Measurements from ENCODE around the gene SMG1.

Gene SMG1

GRCh38 chr16:18832613-18833012, 93.6 kb downstream of the SMG1 start:
- H3K9me3 ChIP-seq (ENCODE audit: control insufficient read depth, insufficient read depth, low read length), result no peaks in the 10 kb centered on the region
- H3K9me2 ChIP-seq (replicated peaks; ENCODE audit: control insufficient read depth, low read length), result no peaks in the 10 kb centered on the region
- H3K79me2 ChIP-seq (ENCODE audit: control insufficient read depth, low read length), result no peaks in the 10 kb centered on the region
- H3F3A ChIP-seq (ENCODE audit: control insufficient read depth, insufficient read depth), result peaks cover 4% of the 10 kb centered on the region
- TF ChIP-seq EZH2phosphoT487 (IDR thresholded peaks at IDR 0.05; ENCODE audit: borderline replicate concordance, low read length), result no peak
- no peak for TF ChIP-seq CTCF (IDR thresholded peaks at IDR 0.05; ENCODE audit: low read depth, low read length, poor library complexity, severe bottlenecking)
- H3K27me3 ChIP-seq (ENCODE audit: control insufficient read depth, low read length), result no peaks in the 10 kb centered on the region
- no peak overlapping the region for H3K4me3 ChIP-seq (ENCODE audit: low read length)
- H4K20me1 ChIP-seq (ENCODE audit: control insufficient read depth, insufficient read depth, low read depth, low read length), result no peaks in the 10 kb centered on the region
- peaks cover 95% of the 10 kb centered on the region for H3K36me3 ChIP-seq (ENCODE audit: control insufficient read depth, low read length)
- H3K27ac ChIP-seq (ENCODE audit: low read depth, low read length), result no peak overlapping the region
- no peaks in the 10 kb centered on the region for H3K4me1 ChIP-seq (ENCODE audit: control insufficient read depth, low read length)
- H3K4me2 ChIP-seq (ENCODE audit: low read length), result no peak overlapping the region

DNA sequence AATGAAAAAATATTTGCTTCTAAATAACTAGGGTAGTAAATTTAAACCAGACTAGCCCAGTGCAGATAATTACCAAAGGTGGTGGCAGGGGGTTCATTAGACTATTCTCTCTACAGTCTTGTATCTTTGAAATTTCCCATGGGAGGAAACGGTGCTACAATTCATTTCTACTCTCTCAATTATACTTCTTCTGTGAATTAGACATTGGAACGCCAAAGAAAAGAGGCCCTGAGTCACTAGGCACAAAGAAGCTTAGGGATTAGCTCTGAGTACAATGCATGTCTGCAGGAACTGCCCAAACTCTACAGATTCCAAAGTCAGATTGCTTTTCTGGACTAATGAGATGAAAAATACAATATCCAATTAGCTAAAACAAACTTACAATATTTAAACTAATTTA, 94.2 kb downstream of the SMG1 start:
- Histone ChIP-seq H3K27ac (ENCODE audit: low read depth, low read length) (no peak overlapping the region), H3K27me3 (ENCODE audit: control insufficient read depth, low read length) (no peaks in the 10 kb centered on the region), H3F3A (ENCODE audit: control insufficient read depth, insufficient read depth) (peaks cover 2% of the 10 kb centered on the region; the same call in 1 of the 2 replicates), H3K4me2 (ENCODE audit: low read length) (no peak overlapping the region), H3K9me2 (replicated peaks; ENCODE audit: control insufficient read depth, low read length) (no peaks in the 10 kb centered on the region), H3K9me3 (ENCODE audit: control insufficient read depth, insufficient read depth, low read length) (no peaks in the 10 kb centered on the region), H3K4me1 (ENCODE audit: control insufficient read depth, low read length) (no peaks in the 10 kb centered on the region), H4K20me1 (ENCODE audit: control insufficient read depth, insufficient read depth, low read depth, low read length) (no peaks in the 10 kb centered on the region), H3K4me3 (ENCODE audit: low read length) (no peak overlapping the region), H3K79me2 (ENCODE audit: control insufficient read depth, low read length) (no peaks in the 10 kb centered on the region), H3K36me3 (ENCODE audit: control insufficient read depth, low read length) (peaks cover 91% of the 10 kb centered on the region)
- TF ChIP-seq EZH2phosphoT487 (IDR thresholded peaks at IDR 0.05; ENCODE audit: borderline replicate concordance, low read length) (no peak), CTCF (IDR thresholded peaks at IDR 0.05; ENCODE audit: low read depth, low read length, poor library complexity, severe bottlenecking) (no peak)

DNA sequence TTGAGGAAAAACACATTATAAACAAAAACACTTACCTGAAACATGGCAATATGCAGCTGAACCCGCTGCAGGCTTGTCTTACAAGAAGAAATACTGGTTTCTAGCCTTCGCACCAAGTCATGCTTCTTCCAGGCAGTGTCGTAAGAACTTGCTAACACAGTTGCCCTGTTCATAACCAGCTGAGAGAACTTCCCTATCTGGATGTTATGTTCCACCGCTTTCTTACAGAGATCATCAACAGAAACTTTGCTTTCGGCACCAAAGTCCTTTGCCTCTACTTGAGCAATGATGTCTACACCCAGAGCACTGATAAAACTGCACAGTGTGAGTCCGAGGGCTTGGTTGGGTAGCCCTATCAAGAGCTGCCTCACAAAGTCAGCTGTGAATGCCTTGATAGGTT, 97.0 kb downstream of the SMG1 start:
- H3K4me3 ChIP-seq (ENCODE audit: low read length), result no peak overlapping the region
- no peak overlapping the region for H3K27ac ChIP-seq (ENCODE audit: low read depth, low read length)
- peaks cover 2% of the 10 kb centered on the region; the same call in 1 of the 2 replicates for H3F3A ChIP-seq (ENCODE audit: control insufficient read depth, insufficient read depth)
- H3K27me3 ChIP-seq (ENCODE audit: control insufficient read depth, low read length), result no peaks in the 10 kb centered on the region
- no peaks in the 10 kb centered on the region for H4K20me1 ChIP-seq (ENCODE audit: control insufficient read depth, insufficient read depth, low read depth, low read length)
- peaks cover 66% of the 10 kb centered on the region for H3K36me3 ChIP-seq (ENCODE audit: control insufficient read depth, low read length)
- no peaks in the 10 kb centered on the region for H3K9me3 ChIP-seq (ENCODE audit: control insufficient read depth, insufficient read depth, low read length)
- H3K79me2 ChIP-seq (ENCODE audit: control insufficient read depth, low read length), result no peaks in the 10 kb centered on the region
- TF ChIP-seq EZH2phosphoT487 (IDR thresholded peaks at IDR 0.05; ENCODE audit: borderline replicate concordance, low read length) (no peak), CTCF (IDR thresholded peaks at IDR 0.05; ENCODE audit: low read depth, low read length, poor library complexity, severe bottlenecking) (no peak)
- no peak overlapping the region for H3K4me2 ChIP-seq (ENCODE audit: low read length)
- no peaks in the 10 kb centered on the region for H3K4me1 ChIP-seq (ENCODE audit: control insufficient read depth, low read length)
- no peaks in the 10 kb centered on the region for H3K9me2 ChIP-seq (replicated peaks; ENCODE audit: control insufficient read depth, low read length)

All from DOHH2 (cell line).